ENCODE data around the gene HVCN1. TPM values are rescaled to one million over a fixed set of nuclear protein-coding genes. Genes with fewer than 3 reads are reported as not detected.

The HVCN1 gene
- total and polyA plus RNA-seq, 2 of the 13 experiments (the other 11 are each of a cell fraction or from before 2014, with no cell fraction given) = 0.49 to 1.3 TPM

DNA sequence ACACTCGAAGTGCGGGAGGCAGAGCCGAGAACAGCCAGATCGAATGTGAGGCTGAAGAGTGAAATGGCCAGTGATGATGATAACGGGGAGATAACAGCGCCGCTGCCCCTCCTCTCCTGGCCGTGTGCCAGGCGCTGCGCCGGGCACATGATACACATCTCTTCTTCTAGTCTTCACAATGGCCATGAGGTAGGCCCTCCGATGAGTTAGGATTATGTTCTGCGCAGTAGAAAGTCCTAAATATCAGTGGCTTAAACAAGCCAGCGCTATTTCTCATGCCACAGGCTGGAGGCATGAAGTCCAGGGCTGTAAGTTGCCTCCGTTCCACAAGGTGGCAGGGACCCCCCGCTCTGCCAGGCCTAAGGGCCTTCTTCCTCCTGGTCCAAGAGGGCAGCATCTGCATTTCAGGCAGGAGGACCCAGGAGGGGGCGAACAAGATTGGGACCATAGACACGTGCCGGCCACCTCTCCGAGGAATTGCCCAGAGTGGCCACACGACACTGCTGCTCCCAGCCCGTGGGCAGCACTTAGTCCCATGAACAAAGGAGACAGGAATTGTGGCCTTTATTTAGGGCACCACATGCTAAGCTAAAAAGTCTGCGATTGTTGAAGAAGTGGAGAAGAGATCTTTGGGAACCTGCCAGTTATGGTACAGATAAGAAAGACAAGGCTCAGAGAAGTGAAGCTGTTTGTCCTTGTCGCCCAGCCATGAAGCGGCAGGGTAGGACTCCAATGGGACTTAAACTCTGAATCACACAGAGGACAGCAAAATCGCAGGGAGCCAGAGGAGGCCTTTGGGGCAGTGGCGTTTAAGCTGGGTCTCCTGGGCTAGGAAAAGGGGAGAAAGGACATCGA lies 10.9 kb upstream of the HVCN1 start (continued):
- TF ChIP-seq THRA (CRISPR knock-in tag; IDR thresholded peaks at IDR 0.05; ENCODE audit: borderline replicate concordance) = no peak
- no peak for TF ChIP-seq WIZ (CRISPR knock-in tag; IDR thresholded peaks at IDR 0.05)
- no peak for TF ChIP-seq MLLT10 (CRISPR knock-in tag; IDR thresholded peaks at IDR 0.05)
- TF ChIP-seq ZNF780A (CRISPR knock-in tag; IDR thresholded peaks at IDR 0.05) = no peak
- TF ChIP-seq MED13 (CRISPR knock-in tag; IDR thresholded peaks at IDR 0.05) = no peak
- TF ChIP-seq, protein P1, sequence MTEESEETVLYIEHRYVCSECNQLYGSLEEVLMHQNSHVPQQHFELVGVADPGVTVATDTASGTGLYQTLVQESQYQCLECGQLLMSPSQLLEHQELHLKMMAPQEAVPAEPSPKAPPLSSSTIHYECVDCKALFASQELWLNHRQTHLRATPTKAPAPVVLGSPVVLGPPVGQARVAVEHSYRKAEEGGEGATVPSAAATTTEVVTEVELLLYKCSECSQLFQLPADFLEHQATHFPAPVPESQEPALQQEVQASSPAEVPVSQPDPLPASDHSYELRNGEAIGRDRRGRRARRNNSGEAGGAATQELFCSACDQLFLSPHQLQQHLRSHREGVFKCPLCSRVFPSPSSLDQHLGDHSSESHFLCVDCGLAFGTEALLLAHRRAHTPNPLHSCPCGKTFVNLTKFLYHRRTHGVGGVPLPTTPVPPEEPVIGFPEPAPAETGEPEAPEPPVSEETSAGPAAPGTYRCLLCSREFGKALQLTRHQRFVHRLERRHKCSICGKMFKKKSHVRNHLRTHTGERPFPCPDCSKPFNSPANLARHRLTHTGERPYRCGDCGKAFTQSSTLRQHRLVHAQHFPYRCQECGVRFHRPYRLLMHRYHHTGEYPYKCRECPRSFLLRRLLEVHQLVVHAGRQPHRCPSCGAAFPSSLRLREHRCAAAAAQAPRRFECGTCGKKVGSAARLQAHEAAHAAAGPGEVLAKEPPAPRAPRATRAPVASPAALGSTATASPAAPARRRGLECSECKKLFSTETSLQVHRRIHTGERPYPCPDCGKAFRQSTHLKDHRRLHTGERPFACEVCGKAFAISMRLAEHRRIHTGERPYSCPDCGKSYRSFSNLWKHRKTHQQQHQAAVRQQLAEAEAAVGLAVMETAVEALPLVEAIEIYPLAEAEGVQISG (CRISPR knock-in tag; IDR thresholded peaks at IDR 0.05) = 0 out of 2 replicates have a peak, but pooled peaks have one; percentile 22
- peak; percentile 58 for TF ChIP-seq STAG1 (CRISPR knock-in tag; IDR thresholded peaks at IDR 0.05)
- TF ChIP-seq ZNF501 (CRISPR knock-in tag; IDR thresholded peaks at IDR 0.05) = no peak
- TF ChIP-seq ZBTB38 (CRISPR knock-in tag; IDR thresholded peaks at IDR 0.05) = no peak
- TF ChIP-seq NFIC (IDR thresholded peaks at IDR 0.05; ENCODE audit: low read length) = no peak
- TF ChIP-seq HOXD1 (CRISPR knock-in tag; IDR thresholded peaks at IDR 0.05) = 0 out of 2 replicates have a peak, but pooled peaks have one; percentile 16
- 0 out of 2 replicates have a peak, but pooled peaks have one; percentile 15 for TF ChIP-seq ZFX (CRISPR knock-in tag; IDR thresholded peaks at IDR 0.05; ENCODE audit: low read depth)
- no peak for TF ChIP-seq ISL2 (CRISPR knock-in tag; IDR thresholded peaks at IDR 0.05)
- no peak for TF ChIP-seq ATRX (CRISPR knock-in tag; IDR thresholded peaks at IDR 0.05; ENCODE audit: borderline replicate concordance)
- TF ChIP-seq IRX3 (CRISPR knock-in tag; IDR thresholded peaks at IDR 0.05; ENCODE audit: borderline replicate concordance, low read depth) = no peak
- TF ChIP-seq ZNF790 (CRISPR knock-in tag; IDR thresholded peaks at IDR 0.05; ENCODE audit: borderline replicate concordance) = no peak
- 0 out of 2 replicates have a peak, but pooled peaks have one; percentile 47 for TF ChIP-seq THAP7 (CRISPR knock-in tag; IDR thresholded peaks at IDR 0.05)
- TF ChIP-seq, protein P2, sequence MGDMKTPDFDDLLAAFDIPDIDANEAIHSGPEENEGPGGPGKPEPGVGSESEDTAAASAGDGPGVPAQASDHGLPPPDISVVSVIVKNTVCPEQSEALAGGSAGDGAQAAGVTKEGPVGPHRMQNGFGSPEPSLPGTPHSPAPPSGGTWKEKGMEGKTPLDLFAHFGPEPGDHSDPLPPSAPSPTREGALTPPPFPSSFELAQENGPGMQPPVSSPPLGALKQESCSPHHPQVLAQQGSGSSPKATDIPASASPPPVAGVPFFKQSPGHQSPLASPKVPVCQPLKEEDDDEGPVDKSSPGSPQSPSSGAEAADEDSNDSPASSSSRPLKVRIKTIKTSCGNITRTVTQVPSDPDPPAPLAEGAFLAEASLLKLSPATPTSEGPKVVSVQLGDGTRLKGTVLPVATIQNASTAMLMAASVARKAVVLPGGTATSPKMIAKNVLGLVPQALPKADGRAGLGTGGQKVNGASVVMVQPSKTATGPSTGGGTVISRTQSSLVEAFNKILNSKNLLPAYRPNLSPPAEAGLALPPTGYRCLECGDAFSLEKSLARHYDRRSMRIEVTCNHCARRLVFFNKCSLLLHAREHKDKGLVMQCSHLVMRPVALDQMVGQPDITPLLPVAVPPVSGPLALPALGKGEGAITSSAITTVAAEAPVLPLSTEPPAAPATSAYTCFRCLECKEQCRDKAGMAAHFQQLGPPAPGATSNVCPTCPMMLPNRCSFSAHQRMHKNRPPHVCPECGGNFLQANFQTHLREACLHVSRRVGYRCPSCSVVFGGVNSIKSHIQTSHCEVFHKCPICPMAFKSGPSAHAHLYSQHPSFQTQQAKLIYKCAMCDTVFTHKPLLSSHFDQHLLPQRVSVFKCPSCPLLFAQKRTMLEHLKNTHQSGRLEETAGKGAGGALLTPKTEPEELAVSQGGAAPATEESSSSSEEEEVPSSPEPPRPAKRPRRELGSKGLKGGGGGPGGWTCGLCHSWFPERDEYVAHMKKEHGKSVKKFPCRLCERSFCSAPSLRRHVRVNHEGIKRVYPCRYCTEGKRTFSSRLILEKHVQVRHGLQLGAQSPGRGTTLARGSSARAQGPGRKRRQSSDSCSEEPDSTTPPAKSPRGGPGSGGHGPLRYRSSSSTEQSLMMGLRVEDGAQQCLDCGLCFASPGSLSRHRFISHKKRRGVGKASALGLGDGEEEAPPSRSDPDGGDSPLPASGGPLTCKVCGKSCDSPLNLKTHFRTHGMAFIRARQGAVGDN (CRISPR knock-in tag; IDR thresholded peaks at IDR 0.05) = peak; percentile 17; the same call in 1 of the 2 replicates
- TF ChIP-seq, protein P3, sequence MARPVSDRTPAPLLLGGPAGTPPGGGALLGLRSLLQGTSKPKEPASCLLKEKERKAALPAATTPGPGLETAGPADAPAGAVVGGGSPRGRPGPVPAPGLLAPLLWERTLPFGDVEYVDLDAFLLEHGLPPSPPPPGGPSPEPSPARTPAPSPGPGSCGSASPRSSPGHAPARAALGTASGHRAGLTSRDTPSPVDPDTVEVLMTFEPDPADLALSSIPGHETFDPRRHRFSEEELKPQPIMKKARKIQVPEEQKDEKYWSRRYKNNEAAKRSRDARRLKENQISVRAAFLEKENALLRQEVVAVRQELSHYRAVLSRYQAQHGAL (CRISPR knock-in tag; IDR thresholded peaks at IDR 0.05; ENCODE audit: not compliant biosample characterization) = no peak
